Liver (tissue), 2 donors: Measurements from ENCODE around the gene RAE1.

ENCODE experiments used
- FOXA1 ChIP-seq: IDR thresholded peaks from 2 replicates; pipeline ENCODE4 v1.6.1; 2016; ENCODE audit warnings: antibody characterized with exemption
- GABPA ChIP-seq, 2 donors: IDR thresholded peaks in 1 of 2; conservative IDR thresholded peaks in 1 of 2; 2 replicates each; pipeline ENCODE4 v1.6.1; 2016; ENCODE audit warnings: antibody characterized with exemption in 2 of 2, mild to moderate bottlenecking in 1 of 2, moderate library complexity in 1 of 2
- TF ChIP-seq, protein P1 (sequence below): IDR thresholded peaks from 2 replicates; pipeline ENCODE4 v1.6.1; 2016; ENCODE audit warnings: antibody characterized with exemption, mild to moderate bottlenecking
- donor health status: healthy.

DNA sequence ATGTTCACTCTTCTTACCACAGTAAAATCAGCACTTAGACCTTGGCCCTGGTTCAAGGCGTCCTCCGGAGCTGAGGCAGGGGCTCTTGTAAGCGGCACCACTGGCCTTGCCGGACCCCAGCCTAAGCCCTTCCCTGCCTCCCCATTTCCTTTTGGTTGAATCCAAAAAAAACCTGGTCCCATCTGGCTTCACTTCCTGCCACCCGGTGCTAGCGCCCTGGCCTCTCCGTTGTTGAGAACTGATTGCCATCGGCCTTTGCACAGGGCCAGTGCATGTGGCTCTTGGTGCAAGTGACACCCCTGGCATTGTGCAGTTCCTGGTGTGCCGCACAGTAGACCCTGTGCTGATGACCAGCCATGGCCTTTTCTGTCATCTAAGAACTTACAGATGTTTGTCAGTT lies 21.1 kb downstream of the RAE1 start:
- TF ChIP-seq GABPA (IDR thresholded peaks at IDR 0.05 in 1 of 2, conservative IDR thresholded peaks at IDR 0.05 in 1 of 2) (no peak), FOXA1 (no peak)
- TF ChIP-seq, protein P1, sequence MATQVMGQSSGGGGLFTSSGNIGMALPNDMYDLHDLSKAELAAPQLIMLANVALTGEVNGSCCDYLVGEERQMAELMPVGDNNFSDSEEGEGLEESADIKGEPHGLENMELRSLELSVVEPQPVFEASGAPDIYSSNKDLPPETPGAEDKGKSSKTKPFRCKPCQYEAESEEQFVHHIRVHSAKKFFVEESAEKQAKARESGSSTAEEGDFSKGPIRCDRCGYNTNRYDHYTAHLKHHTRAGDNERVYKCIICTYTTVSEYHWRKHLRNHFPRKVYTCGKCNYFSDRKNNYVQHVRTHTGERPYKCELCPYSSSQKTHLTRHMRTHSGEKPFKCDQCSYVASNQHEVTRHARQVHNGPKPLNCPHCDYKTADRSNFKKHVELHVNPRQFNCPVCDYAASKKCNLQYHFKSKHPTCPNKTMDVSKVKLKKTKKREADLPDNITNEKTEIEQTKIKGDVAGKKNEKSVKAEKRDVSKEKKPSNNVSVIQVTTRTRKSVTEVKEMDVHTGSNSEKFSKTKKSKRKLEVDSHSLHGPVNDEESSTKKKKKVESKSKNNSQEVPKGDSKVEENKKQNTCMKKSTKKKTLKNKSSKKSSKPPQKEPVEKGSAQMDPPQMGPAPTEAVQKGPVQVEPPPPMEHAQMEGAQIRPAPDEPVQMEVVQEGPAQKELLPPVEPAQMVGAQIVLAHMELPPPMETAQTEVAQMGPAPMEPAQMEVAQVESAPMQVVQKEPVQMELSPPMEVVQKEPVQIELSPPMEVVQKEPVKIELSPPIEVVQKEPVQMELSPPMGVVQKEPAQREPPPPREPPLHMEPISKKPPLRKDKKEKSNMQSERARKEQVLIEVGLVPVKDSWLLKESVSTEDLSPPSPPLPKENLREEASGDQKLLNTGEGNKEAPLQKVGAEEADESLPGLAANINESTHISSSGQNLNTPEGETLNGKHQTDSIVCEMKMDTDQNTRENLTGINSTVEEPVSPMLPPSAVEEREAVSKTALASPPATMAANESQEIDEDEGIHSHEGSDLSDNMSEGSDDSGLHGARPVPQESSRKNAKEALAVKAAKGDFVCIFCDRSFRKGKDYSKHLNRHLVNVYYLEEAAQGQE, result no peak
